Mammary epithelial cell (primary cell): ENCODE data around the gene SH3BGRL2.

Experiments used
- CTCF ChIP-seq, 2 donors: IDR thresholded peaks in 1 of 2; conservative IDR thresholded peaks in 1 of 2; 2 replicates each; pipeline ENCODE4 v1.5.1; 2011 to 2012; ENCODE audit warnings: inconsistent platforms in 2 of 2, low read length in 2 of 2, mild to moderate bottlenecking in 2 of 2, control low read depth in 1 of 2, low read depth in 1 of 2; ENCODE audit not compliant: insufficient read depth in 1 of 2; ENCODE audit errors: extremely low read depth in 1 of 2
- EZH2 ChIP-seq: IDR thresholded peaks from 2 replicates; pipeline ENCODE4 v1.6.1; 2012; ENCODE audit warnings: low read length, inconsistent platforms, borderline replicate concordance

- TF ChIP-seq EZH2 (no peak), CTCF (conservative IDR thresholded peaks at IDR 0.05 in 1 of 2, IDR thresholded peaks at IDR 0.05 in 1 of 2; ENCODE audit: extremely low read depth in 1 of 2, insufficient read depth in 1 of 2, low read depth in 1 of 2, low read length in 2 of 2) (no peak)
Measured at GRCh38 chr6:79712144-79712543, 81.0 kb downstream of the SH3BGRL2 start.
